PFSK-1 (cell line): ENCODE measurements around the gene SEMA4F.

Experiments used
- POLR2AphosphoS5 ChIP-seq: IDR thresholded peaks from 2 replicates; pipeline ENCODE4 v1.6.1; 2012; ENCODE audit warnings: low read depth, mild to moderate bottlenecking, control low read depth, low read length, moderate library complexity
- TAF1 ChIP-seq: IDR thresholded peaks from 2 replicates; pipeline ENCODE4 v1.6.1; 2012; ENCODE audit warnings: low read length, control low read depth, borderline replicate concordance; ENCODE audit not compliant: insufficient read depth
- TF ChIP-seq, protein P1 (sequence below), 2 experiments: IDR thresholded peaks; 2 replicates each; pipeline versions ENCODE4 v1.6.1 to v1.8.0; 2011 to 2012; ENCODE audit warnings: low read depth in 2 of 2, low read length in 2 of 2, control low read depth in 1 of 2, inconsistent platforms in 1 of 2, mild to moderate bottlenecking in 1 of 2, moderate library complexity in 1 of 2; ENCODE audit not compliant: insufficient read depth in 1 of 2

DNA sequence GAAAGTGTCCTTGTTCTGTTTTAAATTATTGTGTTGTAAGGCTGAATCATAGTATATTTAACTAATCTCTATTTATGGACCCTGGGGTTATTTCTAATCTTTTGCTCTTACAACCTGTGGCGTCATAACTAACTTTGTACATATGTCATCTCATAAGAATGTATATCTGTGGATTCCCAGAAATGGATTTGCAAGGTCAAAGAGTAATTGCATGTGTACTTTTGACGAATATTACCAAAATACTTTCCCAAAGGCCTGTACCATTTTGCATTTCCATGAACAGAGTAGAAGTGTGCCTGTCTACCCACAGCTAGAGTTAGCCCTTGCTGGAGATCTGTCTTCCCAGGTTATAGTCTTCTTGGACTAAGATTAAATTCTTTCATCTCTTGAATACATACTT, 42.8 kb downstream of the SEMA4F start:
- TF ChIP-seq POLR2AphosphoS5 (no peak), TAF1 (no peak)
- TF ChIP-seq, protein P1, sequence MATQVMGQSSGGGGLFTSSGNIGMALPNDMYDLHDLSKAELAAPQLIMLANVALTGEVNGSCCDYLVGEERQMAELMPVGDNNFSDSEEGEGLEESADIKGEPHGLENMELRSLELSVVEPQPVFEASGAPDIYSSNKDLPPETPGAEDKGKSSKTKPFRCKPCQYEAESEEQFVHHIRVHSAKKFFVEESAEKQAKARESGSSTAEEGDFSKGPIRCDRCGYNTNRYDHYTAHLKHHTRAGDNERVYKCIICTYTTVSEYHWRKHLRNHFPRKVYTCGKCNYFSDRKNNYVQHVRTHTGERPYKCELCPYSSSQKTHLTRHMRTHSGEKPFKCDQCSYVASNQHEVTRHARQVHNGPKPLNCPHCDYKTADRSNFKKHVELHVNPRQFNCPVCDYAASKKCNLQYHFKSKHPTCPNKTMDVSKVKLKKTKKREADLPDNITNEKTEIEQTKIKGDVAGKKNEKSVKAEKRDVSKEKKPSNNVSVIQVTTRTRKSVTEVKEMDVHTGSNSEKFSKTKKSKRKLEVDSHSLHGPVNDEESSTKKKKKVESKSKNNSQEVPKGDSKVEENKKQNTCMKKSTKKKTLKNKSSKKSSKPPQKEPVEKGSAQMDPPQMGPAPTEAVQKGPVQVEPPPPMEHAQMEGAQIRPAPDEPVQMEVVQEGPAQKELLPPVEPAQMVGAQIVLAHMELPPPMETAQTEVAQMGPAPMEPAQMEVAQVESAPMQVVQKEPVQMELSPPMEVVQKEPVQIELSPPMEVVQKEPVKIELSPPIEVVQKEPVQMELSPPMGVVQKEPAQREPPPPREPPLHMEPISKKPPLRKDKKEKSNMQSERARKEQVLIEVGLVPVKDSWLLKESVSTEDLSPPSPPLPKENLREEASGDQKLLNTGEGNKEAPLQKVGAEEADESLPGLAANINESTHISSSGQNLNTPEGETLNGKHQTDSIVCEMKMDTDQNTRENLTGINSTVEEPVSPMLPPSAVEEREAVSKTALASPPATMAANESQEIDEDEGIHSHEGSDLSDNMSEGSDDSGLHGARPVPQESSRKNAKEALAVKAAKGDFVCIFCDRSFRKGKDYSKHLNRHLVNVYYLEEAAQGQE (IDR thresholded peaks at IDR 0.05; ENCODE audit: insufficient read depth in 1 of 2, low read depth in 2 of 2, low read length in 2 of 2): no peak
